ENCODE results near the gene RPRML.
A peak's percentile ranks its signal among the peaks of the same experiment; 100 is the strongest.
"Not testable (repeated sequence)": the region's sequence is repeated elsewhere in the genome, so short reads cannot be mapped to it uniquely, and the experiment has no call there.

RPRML gene

GRCh38 chr17:46979147-46979863, at the start of gene RPRML:
Gene RPRML (minus strand): TSS chr17:46979253. CDS start chr17:46979007, 246 bp downstream.
- no peak for DNase-seq (ENCODE audit: low read depth)

- not testable (repeated sequence) for DNase-seq (ENCODE audit: low read depth)
These were observed 37.9 kb upstream of the RPRML start for GRCh38 chr17:47016966-47017365.

GRCh38 chr17:47013341-47013740, 34.3 kb upstream of the RPRML start:
- peak; percentile 8 for DNase-seq (ENCODE audit: low read depth)

DNA sequence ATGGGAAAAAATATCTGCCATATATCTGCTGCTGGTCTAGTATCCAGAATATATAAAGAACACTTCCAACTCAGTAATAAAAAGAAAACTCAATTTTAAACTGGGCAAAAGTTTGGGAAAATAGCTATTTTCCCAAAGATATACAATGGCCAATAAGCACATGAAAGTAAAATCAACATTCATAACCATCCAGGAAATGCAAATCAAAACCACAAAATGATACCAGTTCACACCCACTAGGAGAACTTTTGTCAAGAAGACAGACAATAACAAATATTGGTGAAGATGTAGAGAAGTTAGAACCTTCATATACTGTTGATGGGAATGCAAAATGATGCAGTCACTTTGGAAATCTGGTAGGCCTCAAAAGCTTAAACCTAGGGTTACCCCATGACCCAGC, 33.4 kb upstream of the RPRML start:
- DNase-seq (ENCODE audit: low read depth) = no peak

- DNase-seq (ENCODE audit: low read depth) = no peak
These were observed 30.9 kb upstream of the RPRML start for GRCh38 chr17:47009759-47010594.

- DNase-seq (ENCODE audit: low read depth) = no peak
These were observed 25.9 kb upstream of the RPRML start for GRCh38 chr17:47004906-47005305.

DNA sequence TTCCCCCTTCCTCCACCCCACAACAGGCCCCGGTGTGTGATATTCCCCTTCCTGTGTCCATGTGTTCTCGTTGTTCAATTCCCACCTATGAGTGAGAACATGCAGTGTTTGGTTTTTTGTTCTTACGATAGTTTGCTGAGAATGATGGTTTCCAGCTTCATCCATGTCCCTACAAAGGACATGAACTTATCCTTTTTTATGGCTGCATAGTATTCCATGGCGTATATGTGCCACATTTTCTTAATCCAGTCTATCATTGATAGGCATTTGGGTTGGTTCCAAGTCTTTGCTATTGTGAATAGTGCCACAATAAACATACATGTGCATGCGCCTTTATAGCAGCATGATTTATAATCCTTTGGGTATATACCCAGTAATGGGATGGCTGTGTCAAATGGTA, 24.8 kb upstream of the RPRML start:
- not testable (repeated sequence) for DNase-seq (ENCODE audit: low read depth)

- peak; percentile 20 for DNase-seq (ENCODE audit: low read depth)
These were observed 17.0 kb upstream of the RPRML start for GRCh38 chr17:46995841-46996571.

GRCh38 chr17:46994993-46995392, 15.9 kb upstream of the RPRML start:
- DNase-seq (ENCODE audit: low read depth) = no peak

- no peak for DNase-seq (ENCODE audit: low read depth)
These were observed 12.6 kb upstream of the RPRML start for GRCh38 chr17:46991617-46992016.

GRCh38 chr17:46989637-46990431, 10.8 kb upstream of the RPRML start:
- no peak for DNase-seq (ENCODE audit: low read depth)

GRCh38 chr17:46987927-46988326, 8.9 kb upstream of the RPRML start:
- not testable (repeated sequence) for DNase-seq (ENCODE audit: low read depth)

DNA sequence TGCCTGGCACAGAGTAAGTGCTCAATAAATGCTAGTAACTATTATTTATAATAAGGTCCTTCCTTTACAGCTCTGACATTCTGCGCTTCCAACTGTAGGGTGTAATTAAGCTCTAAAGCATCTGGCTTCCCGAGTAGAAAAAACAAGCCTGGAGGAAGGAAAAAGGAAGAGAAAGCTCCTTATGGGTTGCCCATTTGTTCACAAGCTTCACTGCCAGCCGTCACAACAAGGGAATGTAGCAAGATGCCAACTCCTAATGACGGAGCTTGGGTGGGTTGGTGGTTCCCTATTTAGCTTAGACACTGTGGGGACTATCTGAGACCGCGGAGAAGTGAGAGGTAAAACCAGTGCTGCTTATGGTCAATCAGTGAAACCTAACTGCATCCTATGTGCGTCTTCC, 7.3 kb upstream of the RPRML start:
- DNase-seq (ENCODE audit: low read depth) = no peak

- no peak for DNase-seq (ENCODE audit: low read depth)
These were observed 5.8 kb upstream of the RPRML start for GRCh38 chr17:46984892-46985291.

- DNase-seq (ENCODE audit: low read depth) = no peak
These were observed 5.3 kb upstream of the RPRML start for GRCh38 chr17:46984341-46984740.

DNA sequence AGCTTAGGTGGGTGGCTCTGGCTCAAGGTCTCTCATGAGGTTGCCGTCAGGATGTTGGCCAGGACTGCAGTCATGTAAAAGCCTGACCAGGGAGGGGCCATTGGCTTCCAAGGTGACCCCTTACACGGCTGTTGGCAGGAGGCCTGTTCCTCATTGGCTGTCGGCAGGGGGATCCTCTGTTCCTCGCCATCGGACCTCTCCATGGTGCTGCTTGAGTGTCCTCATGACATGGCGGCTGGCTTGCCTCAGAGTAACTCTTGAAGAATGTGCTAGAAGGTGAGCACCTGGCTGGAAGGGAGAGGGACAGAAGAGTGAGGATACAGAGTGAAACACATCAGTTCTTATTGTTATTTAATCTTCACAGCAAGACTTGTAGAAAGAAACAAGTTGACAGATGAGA, 4.7 kb upstream of the RPRML start:
- no peak for DNase-seq (ENCODE audit: low read depth)

DNA sequence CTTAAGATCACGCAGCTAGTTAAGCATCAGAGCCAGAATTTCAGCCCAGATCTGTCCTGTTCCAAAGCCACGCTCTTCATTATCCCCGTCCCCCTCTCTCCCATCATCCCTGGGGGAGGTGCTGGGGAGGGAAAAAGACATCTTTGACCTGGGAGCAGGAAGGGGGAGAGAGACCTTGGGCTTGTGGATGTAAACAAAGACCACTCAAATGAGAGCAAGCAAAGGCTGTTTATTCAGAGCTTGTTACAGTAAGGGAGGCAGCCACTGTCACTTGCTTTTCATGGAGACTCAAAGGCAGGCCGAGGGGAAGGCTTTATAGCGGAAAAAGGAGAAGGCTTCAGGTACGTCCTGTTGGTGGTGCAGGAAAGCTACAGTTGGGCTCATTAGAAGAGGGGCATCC, 3.5 kb upstream of the RPRML start:
- DNase-seq (ENCODE audit: low read depth) = no peak

- DNase-seq (ENCODE audit: low read depth) = no peak
These were observed 435 bp downstream of the RPRML start for GRCh38 chr17:46978489-46979146.

GRCh38 chr17:46977750-46978488, 1.1 kb downstream of the RPRML start:
- DNase-seq (ENCODE audit: low read depth) = no peak

DNA sequence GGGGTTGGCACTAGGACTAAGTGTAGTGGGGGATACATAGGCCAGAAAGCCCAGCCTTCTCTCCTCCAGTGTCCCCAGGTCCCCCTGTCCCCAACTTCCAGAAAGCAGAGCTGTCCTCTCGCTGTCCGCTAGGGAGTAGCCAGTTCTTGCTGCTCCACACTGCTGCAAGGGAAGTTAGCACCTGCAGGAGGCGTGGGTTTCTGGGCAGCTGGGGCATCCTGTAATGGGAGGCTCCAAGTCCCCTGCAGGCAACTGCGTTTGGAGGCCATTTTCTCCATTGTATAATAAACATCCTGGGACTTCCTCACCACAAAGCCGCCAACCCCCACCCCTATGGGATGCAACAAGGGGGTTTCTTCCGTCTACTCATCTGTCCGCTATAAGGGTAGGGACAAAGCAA, 1.7 kb downstream of the RPRML start:
- DNase-seq (ENCODE audit: low read depth) = no peak
